Gastrocnemius medialis (tissue), 4 donors: ENCODE measurements around the gene UBL7. TPM values are rescaled to one million over a fixed set of nuclear protein-coding genes. Genes with fewer than 3 reads are reported as not detected.

Experiments used
- ATAC-seq, 2 donors: fragments of 150-250 bp; one replicate each; pipeline ENCODE4 v1.9.1; 2016
- DNase-seq, 2 donors: peaks; one replicate each; pipeline ENCODE4 v3.0.0-alpha.2; 2019
- H3K27ac ChIP-seq, 4 donors: fragments of 200-600 bp; sonication (generic); 1 replicate in 1 of 4; 2 replicates in 3 of 4; pipeline ENCODE4 v1.5.1; 2016 to 2018; ENCODE audit warnings: mild to moderate bottlenecking in 2 of 4, moderate library complexity in 1 of 4
- H3K27me3 ChIP-seq, 3 donors: fragments of 200-600 bp; sonication (generic) in 2 of 3; 1 replicate in 1 of 3; 2 replicates in 2 of 3; pipeline versions ENCODE4 v1.5.1 to v1.6.0; 2016 to 2019; ENCODE audit warnings: mild to moderate bottlenecking in 1 of 3, moderate library complexity in 1 of 3
- H3K36me3 ChIP-seq, 2 donors: fragments of 200-600 bp; sonication (generic) in 1 of 2; one replicate each; pipeline ENCODE4 v1.5.1; 2017 to 2018
- H3K4me1 ChIP-seq, 2 donors: fragments of 200-600 bp; sonication (generic) in 1 of 2; one replicate each; pipeline ENCODE4 v1.5.1; 2016 to 2017; ENCODE audit warnings: mild to moderate bottlenecking in 2 of 2
- H3K4me3 ChIP-seq, 4 donors: fragments of 200-600 bp; sonication (generic) in 3 of 4; 1 replicate in 1 of 4; 2 replicates in 3 of 4; pipeline ENCODE4 v1.5.1; 2016 to 2019; ENCODE audit warnings: mild to moderate bottlenecking in 2 of 4
- H3K9me3 ChIP-seq, 3 donors: fragments of 200-600 bp; sonication (generic) in 2 of 3; 1 replicate in 1 of 3; 2 replicates in 2 of 3; pipeline ENCODE4 v1.5.1; 2016 to 2019
- POLR2A ChIP-seq, 2 donors: fragments of 450-650 bp; IDR thresholded peaks; one replicate each; pipeline ENCODE4 v1.6.1; 2017; ENCODE audit warnings: antibody characterized with exemption in 2 of 2, mild to moderate bottlenecking in 2 of 2, moderate library complexity in 2 of 2
- in situ Hi-C, 4 donors: fragments of 200-750 bp; cut with MboI; loops; one replicate each; pipeline versions ENCODE4 v1.15.0 to v1.8.0; 2017; ENCODE audit warnings: low sequenced_read_pairs in 4 of 4
- intact Hi-C: fragments of 100-400 bp; cut with DNase I; formaldehyde crosslinking; loops from one replicate; pipeline ENCODE4 v1.15.1; 2023; ENCODE audit warnings: low total_unique reads
- total RNA-seq, 4 donors: library from RNA; depleted of rRNA; stranded (reverse); fragments of >200 nt; gene quantifications; one replicate each; pipeline versions ENCODE4 v1.1.0 to v1.2.3, GENCODE V29; 2016
- TF ChIP-seq, protein P1 (sequence below), 5 experiments: fragments of 450-650 bp in 3 of 5; fragments of 200-600 bp in 2 of 5; sonication (generic) in 2 of 5; IDR thresholded peaks in 4 of 5; conservative IDR thresholded peaks in 1 of 5; 1 replicate in 4 of 5; 2 replicates in 1 of 5; pipeline ENCODE4 v1.5.1; 2016 to 2019; ENCODE audit warnings: antibody characterized with exemption in 5 of 5, mild to moderate bottlenecking in 3 of 5, moderate library complexity in 3 of 5

The UBL7 gene
- total RNA-seq, 4 donors from 2014 or later = 66.4 to 139 (median 83.2) TPM

- intact Hi-C loops (no loop called here), in situ Hi-C loops (no loop called here)
- Histone ChIP-seq H3K36me3 (no peaks in the 10 kb centered on the region), H3K4me3 (no peak overlapping the region), H3K27ac (no peak overlapping the region), H3K4me1 (peaks cover 0 to 9% of the 10 kb centered on the region in 2 donors), H3K9me3 (no peaks in the 10 kb centered on the region), H3K27me3 (peaks cover 0 to 16% (median 5%) of the 10 kb centered on the region in 3 donors)
- DNase-seq (no peak), ATAC-seq (no peak)
- no peak for TF ChIP-seq POLR2A (IDR thresholded peaks at IDR 0.05)
- TF ChIP-seq, protein P1, sequence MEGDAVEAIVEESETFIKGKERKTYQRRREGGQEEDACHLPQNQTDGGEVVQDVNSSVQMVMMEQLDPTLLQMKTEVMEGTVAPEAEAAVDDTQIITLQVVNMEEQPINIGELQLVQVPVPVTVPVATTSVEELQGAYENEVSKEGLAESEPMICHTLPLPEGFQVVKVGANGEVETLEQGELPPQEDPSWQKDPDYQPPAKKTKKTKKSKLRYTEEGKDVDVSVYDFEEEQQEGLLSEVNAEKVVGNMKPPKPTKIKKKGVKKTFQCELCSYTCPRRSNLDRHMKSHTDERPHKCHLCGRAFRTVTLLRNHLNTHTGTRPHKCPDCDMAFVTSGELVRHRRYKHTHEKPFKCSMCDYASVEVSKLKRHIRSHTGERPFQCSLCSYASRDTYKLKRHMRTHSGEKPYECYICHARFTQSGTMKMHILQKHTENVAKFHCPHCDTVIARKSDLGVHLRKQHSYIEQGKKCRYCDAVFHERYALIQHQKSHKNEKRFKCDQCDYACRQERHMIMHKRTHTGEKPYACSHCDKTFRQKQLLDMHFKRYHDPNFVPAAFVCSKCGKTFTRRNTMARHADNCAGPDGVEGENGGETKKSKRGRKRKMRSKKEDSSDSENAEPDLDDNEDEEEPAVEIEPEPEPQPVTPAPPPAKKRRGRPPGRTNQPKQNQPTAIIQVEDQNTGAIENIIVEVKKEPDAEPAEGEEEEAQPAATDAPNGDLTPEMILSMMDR (IDR thresholded peaks at IDR 0.05 in 4 of 5, conservative IDR thresholded peaks at IDR 0.05 in 1 of 5) = no peak
Measured at GRCh38 chr15:74427607-74428441, 33.1 kb downstream of the UBL7 start.

DNA sequence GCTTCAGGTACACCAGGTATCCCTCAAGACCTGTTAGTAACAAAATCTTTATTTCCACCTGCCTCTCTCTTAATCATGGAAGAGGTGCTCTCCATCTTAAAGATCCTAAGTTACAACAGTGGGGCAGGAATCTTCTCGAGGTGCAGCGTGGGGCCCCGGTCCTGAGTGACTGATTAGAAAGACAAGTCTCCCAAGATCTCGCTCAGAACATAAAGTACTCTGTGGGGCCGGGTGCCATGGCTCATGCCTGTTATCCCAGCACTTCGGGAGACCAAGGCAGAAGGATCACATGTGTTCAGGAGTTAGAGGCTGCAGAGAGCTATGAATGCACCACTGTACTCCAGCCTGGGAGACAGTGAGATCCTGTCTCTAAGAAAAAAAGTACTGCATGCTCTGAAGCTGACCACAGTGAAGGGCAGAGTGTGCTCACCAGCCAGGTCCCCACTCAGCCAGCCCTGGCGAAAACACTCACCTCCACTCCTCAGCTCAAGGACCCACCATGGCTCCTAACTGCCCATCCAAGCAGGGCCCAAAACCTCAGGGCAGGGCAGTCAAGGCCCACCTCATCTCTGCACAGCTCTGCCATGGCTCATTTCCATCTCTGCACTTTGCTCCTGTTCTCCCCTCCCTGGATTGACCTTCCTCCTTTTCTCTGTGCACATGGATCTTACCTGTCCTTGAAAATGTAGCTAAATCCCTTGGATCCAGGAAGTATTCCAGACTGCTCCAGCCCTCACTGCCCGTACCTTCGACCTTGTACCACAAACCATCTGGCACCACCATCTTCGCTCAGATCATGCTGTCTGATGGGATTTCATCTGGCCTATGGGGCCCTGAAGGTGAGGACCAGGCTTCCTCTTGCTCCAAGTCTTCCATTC, 34.3 kb downstream of the UBL7 start:
- Histone ChIP-seq H3K4me1 (peaks cover 3 to 17% of the 10 kb centered on the region in 2 donors), H3K4me3 (no peak overlapping the region), H3K36me3 (no peaks in the 10 kb centered on the region), H3K27ac (no peak overlapping the region), H3K27me3 (peaks cover 0 to 5% (median 0%) of the 10 kb centered on the region in 3 donors), H3K9me3 (no peaks in the 10 kb centered on the region)
- TF ChIP-seq, protein P1 (IDR thresholded peaks at IDR 0.05 in 4 of 5, conservative IDR thresholded peaks at IDR 0.05 in 1 of 5) = no peak
- no peak for TF ChIP-seq POLR2A (IDR thresholded peaks at IDR 0.05)
- in situ Hi-C loops (no loop called here), intact Hi-C loops (no loop called here)
- DNase-seq (no peak), ATAC-seq (no peak)

DNA sequence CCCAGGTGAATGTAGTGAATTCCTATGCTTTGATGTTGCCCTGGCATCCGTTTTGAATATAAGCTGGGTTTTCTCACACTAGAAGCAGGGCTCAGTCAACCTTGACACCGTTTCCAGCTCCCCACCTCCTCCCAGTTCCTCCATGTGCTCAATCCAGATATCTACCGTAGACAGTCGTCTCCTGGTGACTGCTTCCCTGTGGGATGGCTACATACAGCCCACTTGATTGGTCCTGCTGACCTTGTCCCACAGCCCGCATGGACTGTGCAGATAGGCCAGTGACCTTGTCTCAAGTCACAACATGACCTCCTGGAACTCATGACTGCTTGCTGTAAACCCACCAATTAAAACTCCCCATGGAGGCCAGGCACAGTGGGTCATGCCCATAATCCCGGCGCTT, 35.3 kb downstream of the UBL7 start:
- Histone ChIP-seq H3K27me3 (no peaks in the 10 kb centered on the region), H3K9me3 (no peaks in the 10 kb centered on the region), H3K27ac (no peak overlapping the region), H3K36me3 (no peaks in the 10 kb centered on the region), H3K4me1 (peaks cover 11 to 27% of the 10 kb centered on the region in 2 donors), H3K4me3 (no peak overlapping the region)
- TF ChIP-seq, protein P1 (IDR thresholded peaks at IDR 0.05 in 4 of 5, conservative IDR thresholded peaks at IDR 0.05 in 1 of 5) = no peak
- no peak for TF ChIP-seq POLR2A (IDR thresholded peaks at IDR 0.05)
- ATAC-seq (no peak), DNase-seq (no peak)
- intact Hi-C loops (no loop called here), in situ Hi-C loops (no loop called here)

DNA sequence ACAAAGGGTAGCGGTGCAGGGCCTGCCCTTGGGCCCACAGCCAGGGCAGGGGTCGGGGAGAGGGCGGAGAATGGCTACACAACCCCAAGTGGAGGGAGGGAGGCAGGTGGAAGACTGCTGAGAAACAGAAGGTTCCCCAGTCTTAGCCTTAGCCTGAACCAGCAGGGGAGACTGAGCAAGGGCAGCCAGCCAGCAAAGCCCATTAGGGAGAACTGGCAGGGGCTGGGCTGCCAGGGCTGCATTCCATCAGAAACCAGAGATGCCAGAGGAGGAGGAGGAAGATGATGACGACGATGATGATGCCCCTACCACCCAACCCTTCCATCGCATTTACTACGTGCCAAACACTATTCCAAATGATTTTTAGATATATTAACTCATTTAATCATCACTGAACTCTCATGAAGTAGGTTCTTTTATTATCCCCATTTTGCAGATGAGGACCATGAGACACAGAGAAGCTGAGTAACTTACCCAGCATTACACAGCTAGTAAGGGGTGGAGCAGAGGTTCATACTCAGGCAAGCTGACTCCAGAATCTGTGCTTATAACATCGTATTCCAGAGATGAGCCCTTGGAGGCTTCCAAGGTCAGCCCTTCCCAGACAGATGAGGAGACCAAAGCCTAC, 35.9 kb downstream of the UBL7 start:
- intact Hi-C loops (no loop called here), in situ Hi-C loops (no loop called here)
- Histone ChIP-seq H3K4me1 (peaks cover 17 to 32% of the 10 kb centered on the region in 2 donors), H3K9me3 (no peaks in the 10 kb centered on the region), H3K27ac (no peak overlapping the region), H3K4me3 (no peak overlapping the region), H3K36me3 (no peaks in the 10 kb centered on the region), H3K27me3 (no peaks in the 10 kb centered on the region)
- no peak for ATAC-seq
- TF ChIP-seq POLR2A (IDR thresholded peaks at IDR 0.05) = no peak
- TF ChIP-seq, protein P1 (IDR thresholded peaks at IDR 0.05 in 4 of 5, conservative IDR thresholded peaks at IDR 0.05 in 1 of 5) = no peak
- DNase-seq = no peak
